Activated CD4-positive, alpha-beta T cell treated with anti-CD3 and anti-CD28 coated beads, Interleukin-10, Interleukin-2, amounts not matched to agents 100 ng/mL and 50 ng/mL, durations not matched to agents 16 hours and 8 hours (primary cell): ENCODE measurements around the gene COL6A2.
"Not testable (repeated sequence)": the region's sequence is repeated elsewhere in the genome, so short reads cannot be mapped to it uniquely, and the experiment has no call there.

Source experiments
- DNase-seq: peaks from one replicate; pipeline ENCODE4 v3.0.0-alpha.2; 2020

Gene COL6A2

DNA sequence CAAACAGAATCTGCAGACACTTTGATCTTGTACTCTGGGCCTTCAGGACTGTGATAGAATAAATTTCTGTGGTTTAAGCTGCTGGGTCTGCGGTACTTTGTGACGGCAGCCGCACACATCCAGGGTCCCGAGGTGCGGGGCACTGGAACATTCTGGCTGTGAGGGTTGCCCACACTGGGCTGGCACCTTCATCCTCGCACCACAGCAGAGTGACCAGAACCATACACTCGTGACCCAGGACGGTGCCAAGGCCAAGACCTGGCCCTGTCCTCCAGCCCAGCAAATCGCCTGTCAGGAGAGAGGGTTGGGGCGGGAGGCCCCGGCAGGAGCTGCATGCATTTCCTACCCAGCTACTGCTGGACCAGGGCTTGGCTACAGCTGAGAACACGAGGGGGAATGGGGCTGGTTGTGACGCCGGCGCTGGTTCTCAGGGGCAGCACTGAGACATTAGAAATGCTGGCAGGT, 60.1 kb downstream of the COL6A2 start:
- DNase-seq, result no peak

DNA sequence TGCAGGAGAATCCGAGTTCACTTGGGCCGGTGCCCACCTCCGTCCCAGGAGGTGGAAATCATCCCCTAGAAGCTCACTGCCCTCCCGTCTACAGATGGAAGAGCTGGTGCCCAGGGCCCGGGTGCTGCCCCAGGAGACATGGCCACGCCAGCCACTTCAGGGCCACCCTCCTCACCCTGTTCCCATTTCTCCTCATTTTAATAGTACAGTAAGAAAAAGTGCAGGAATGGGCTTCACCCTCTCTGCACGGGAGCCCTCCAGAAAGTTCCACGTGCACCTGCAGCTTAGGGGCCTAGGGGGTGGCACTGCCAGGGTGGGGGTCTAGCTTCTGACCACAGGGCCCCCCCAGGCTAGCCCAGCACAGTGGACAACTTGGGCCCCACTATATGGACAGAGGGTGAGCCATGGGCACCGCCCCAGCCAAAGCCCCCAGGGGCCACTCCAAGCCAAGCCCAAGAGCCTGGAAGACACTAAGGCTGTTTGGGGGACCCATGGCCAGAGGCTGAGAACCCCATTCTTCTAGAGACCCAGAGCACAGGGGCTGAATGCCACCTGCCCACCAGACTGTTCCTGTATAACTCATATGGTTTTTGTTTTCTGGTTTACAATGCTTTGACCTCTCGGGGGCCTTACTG, 60.9 kb downstream of the COL6A2 start:
- no peak for DNase-seq

DNA sequence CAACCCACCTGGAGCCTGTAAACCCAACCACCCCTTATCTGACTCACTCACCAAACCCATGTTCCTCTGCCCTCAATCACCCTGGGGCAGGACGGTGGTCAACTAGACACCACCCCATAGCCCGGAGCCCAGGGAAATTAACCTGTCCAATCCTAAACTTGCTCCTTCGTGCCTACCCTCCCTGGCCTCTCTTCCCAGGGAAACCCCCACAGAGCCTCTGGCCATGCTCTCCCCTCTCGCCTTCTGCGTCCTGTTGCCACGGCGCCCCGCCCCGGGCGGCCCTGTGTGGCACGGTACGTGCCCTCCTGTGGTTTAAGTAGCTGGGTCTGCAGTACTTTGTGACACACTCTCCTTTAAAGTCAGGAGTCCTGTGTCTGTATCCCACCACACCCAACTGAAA, 61.5 kb downstream of the COL6A2 start:
- no peak for DNase-seq

DNA sequence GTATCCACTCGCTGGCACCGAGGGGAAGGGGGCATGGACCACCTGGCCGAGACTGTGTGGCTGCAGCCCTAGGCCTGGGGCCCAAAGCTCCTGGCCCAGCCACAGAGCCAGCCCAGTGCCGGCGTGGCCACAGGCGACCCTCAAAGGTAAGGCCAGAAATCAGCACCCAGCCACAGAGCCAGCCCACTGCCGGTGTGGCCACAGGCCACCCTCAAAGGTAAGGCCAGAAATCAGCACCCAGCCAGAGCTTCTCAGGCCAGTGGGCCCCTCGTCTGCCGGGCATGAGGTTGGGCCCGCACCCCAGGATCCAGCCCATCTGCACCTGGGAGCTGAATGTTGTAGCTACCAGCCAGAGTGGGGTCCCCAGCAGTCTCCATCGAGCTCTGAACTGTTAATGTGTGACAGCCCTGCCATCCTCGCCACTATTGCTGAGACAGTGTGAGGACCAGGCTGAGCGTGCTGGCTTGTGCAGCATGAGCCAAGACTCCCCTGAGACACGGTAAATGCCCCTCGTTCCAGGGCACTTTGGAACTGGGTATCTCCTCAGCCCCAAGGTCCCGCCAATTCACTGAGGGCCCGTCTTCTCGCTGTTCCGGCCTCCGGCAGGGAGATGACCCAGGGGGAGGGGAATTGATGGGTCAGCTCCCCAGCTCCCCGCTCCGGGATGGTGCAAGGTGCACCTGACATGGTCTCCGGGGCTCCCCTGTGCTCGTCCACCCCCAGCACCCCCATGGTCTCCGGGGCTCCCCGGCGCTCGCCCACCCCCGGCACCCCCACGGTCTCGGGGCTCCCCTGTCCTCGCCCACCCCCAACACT, 62.1 kb downstream of the COL6A2 start:
- DNase-seq, result no peak

DNA sequence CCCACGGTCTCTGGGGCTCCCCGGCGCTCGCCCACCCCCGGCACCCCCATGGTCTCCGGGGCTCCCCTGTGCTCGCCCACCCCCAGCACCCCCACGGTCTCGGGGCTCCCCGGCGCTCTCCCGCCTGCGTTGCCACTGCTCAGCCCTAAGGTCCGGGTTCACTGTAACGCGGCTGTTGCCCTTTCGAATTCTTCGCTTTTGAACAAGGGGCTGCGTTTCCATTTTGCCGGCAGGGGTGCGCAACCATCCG, 62.7 kb downstream of the COL6A2 start:
- DNase-seq, result no peak

DNA sequence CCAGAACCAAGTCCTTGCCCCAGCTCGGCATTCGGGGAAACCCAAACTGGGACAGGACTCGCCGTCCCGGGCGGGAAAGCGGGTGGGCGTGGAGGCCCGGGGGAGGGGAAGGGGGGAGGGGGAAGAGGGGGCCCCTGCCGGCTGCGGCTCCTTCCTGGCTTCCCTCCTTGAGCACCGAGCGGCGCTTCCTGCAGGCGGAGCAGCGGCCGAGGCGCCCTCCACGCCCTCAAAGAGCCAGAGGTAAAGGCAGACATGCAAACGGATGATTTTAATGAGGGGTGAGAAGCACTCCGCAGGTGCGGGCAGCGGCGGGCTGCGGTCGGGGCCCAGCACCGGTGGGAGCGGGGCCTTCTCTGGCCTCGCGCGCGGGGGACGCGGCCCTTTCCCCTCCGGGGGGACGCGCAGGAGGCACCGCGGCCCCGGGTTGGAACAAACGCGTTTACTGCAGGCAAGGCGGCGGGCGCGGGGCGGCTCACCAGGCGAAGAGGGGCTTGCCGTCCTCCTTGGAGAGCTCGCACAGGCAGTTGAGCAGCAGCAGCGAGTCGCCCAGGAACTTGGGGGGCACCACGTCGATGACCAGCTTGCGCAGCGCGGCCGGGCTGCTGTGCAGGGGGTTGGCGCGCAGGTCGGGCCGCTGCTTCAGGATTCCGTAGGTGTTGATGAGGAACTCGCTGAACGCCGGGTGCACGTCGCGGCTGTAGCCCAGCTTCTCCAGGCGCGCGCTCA, 63.2 kb downstream of the COL6A2 start:
- no peak for DNase-seq

DNA sequence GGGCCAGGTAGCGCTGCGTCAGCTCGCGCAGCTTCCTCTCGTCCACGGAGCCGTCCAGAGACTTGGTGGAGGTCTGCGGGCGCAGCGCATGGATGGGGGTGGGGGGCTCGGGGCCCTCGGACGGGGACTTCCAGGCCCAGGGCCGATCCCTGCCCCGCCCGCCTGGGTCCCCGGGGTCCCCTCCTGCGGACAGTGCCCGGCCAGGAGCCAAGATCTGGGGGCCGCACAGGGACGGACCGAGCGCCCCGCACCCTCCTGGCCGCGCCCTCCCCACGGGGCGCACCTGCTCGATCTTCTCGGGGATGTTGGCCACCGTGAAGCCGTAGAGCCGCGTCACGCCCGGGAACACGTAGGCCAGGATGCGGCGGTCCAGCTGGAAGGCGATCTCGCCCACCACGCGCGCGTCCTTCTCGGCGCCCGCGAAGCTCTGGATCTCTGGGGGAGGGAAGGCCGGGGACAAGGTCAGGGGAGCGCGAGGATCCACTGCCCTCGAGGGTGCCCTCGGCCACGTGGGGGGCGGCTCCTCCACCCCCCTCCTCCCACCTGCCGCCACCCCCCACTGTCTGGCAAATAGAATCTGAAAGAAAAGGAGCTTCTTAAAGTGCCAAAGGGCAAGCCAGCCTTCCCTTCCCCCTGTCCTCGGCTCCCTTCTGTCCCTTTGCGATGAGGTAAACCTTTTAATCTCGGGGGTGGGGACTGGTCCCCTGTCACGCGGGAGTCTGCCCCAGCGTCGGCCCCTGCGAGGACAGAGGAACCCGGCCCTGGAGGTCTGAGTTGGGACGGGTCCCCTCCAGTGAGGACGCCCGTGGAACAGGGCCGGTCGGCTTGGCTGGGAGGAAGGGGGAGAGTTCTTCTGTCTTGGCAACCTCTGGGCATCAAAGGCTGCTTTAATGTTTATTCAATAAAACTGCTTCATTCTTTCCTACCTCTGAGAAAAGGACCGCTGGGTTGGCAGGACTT, 64.0 kb downstream of the COL6A2 start:
- no peak for DNase-seq

DNA sequence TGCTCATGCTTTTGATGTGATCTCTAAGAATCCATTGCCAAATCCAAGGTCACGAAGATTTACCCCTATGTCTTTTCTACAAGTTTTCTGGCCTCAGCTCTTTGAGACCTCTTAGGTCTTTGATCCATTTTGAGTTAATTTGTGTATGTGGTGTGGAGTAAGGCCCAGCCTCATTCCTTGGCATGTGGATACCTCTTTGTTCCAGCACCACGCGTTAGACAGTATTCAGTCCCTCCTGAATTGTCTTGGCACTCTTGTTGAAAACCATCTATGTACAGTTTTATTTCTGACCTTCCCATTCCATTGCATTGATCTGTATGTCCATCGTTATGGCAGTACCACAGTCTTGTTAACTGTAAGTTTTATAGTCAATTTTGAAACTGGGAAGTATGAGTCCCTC, 65.5 kb downstream of the COL6A2 start:
- no peak for DNase-seq

DNA sequence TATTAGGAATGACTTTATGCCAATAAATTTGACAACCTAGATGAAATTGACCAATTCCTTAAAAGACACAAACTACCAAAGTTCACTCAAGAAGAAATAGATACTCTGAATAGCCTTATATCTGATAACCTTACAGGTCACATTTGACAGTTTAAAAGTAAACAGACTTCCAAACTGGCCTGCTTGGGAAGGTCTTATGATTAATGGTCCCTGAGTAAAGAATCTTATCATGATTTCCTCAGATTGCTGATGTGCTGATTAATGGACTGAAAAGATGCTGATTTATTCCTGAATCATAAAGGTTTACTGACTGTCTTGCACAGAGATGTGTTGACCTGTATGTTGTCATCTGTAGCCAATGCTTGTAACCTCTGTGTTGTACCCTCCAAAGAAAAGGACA, 67.2 kb downstream of the COL6A2 start:
- no peak for DNase-seq

DNA sequence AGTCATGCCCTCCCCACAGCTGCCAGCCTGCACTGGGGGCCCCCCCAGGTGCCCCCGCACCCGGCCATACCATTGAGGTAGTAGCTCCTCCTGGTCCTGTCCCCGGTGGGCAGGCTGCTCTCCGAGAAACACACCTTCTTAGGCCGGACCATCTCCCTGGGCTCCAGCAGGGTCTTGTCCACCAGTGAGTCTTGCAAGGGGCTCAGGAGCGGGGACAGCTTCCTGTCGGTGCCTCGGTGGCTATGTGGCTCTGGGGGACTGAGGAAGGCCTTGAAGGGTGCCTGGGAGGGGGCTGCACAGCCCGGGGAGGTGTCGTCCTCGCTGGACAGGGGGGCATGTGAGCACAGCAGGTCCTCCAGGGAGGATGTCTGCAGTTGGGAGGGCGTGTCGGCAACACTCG, 70.3 kb downstream of the COL6A2 start:
- DNase-seq, result no peak

DNA sequence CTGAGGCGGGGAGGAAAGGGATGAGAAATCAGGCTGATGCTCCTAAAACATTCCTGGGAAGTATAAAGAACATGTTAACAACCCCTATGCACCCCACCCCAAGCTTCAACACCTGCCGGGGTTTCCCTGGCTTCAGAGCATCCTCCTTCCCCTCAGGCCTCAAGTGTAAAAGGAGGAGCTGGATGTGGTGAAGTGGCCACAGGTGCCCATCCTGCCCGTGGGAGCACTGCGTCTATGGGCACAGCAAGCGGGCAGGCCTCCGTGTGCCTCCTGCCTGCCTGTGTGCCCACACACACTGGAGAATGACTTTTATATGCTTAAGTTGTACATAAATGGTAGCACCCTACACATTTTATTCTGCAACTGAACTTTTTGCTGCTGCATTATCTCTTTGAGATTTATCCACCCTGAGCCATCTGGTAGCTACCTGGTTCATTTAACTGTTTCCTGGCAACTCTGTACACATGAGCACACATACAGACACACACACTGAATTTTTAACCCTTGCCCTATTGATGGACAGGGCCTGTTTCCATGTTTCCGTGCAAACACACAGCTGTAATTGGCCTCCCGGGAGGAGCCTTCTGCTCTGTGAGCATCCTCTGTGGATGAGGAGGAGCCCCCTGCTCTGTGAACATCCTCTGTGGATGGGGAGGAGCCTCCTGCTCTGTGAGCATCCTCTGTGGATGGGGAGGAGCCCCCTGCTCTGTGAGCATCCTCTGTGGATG, 70.9 kb downstream of the COL6A2 start:
- DNase-seq, result no peak

DNA sequence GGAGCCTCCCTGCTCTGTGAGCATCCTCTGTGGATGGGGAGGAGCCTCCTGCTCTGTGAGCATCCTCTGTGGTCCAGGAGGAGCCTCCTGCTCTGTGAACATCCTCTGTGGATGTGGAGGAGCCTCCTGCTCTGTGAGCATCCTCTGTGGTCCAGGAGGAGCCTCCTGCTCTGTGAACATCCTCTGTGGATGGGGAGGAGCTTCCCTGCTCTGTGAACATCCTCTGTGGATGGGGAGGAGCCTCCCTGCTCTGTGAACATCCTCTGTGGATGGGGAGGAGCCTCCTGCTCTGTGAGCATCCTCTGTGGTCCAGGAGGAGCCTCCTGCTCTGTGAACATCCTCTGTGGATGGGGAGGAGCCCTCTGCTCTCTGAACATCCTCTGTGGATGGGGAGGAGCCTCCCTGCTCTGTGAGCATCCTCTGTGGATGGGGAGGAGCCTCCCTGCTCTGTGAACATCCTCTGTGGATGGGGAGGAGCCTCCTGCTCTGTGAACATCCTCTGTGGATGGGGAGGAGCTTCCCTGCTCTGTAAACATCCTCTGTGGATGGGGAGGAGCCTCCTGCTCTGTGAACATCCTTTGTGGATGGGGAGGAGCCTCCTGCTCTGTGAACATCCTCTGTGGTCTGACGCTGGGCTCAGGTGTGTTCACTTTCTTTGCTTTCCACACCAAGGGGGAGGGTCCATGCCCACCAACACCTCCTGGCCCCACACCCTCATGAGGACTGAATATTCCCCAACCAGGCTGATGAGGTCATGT, 72.7 kb downstream of the COL6A2 start:
- DNase-seq, result not testable (repeated sequence)

DNA sequence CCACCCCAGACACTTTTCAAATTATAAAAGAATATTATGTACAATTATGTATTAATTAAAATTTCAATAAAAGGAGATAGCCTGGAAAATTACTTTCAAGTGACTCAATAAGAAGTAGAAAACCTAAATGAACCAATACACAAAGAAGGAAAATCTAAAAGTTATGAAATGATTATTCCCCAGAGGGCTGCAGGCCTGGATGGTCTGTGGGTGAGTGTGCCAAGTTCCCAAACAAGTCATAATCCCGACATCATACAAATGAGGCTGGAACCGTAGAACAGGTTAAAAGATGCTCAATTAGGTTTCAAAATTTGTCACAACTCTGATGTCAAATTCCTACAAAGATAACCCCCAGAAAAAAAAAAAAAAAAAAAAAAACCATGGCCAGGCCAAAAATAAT, 73.7 kb downstream of the COL6A2 start:
- DNase-seq, result no peak

DNA sequence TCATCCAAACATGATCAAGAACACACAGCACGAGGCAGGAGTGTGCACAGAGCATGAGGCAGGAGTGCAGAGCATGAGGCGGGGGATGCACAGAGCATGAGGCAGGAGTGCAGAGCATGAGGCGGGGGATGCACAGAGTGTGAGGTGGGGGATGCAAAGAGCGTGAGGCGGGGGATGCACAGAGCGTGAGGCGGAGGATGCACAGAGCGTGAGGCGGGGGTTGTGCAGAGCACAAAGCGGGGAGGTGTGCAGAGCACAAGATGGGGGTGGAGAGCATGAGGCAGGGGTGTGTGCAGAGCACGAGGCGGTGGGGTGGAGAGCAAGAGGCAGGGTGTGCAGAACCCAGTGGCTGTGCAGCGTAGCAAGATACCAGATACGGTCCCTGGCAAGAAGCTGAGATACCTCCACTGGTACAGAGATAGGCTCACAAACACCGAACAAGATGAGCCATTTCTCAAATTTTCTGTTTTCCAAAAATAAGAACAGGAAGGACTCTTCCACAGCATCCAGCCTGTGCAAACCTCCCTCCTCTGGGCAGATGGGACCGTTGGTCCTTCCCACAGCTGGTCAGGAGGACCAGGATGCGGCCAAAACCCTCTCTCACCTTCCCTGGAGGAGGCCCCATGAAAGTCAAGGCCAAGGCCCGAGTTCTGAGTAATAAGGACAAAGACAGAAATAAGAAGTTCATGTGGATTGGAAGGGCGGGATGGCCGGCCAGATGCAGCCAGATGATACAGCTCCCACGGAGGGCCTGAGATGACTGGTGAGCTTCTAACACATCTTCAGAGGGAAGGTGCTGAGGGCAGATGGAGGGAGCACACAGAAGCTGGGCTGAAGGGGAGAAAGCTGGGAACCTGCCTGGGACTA, 74.3 kb downstream of the COL6A2 start:
- DNase-seq, result no peak

DNA sequence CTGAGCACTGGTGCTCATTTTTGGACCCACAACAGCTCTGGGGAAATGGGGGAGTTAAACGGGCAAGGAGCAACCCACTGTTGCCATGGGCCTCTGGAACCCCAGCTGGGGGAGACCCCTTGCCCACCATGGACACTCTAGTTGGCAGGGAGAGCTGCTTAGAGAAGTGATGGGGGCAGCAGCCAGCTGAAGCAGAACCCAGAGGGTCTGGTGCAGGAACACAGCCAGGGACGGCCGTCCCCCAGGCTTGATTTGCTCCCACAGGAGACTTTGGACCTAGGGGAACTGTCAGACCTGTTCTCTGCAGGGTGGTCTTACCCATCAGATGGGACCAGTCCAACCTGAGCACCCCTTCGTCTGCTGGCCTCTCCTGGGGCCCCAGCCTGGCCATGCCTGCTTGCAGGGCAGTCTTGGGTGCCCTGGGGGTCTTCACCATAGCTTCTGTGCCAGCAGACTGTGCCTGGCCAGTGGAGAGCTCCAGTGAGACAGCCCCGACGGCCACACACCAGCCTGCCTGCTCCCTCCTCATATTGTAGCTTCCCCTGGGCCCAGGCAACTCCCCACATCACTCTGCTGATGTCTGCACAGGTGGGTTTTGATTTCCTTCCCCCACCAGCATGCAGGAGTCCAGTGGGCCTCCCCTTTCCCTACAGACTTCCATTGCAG, 75.1 kb downstream of the COL6A2 start:
- DNase-seq, result no peak

DNA sequence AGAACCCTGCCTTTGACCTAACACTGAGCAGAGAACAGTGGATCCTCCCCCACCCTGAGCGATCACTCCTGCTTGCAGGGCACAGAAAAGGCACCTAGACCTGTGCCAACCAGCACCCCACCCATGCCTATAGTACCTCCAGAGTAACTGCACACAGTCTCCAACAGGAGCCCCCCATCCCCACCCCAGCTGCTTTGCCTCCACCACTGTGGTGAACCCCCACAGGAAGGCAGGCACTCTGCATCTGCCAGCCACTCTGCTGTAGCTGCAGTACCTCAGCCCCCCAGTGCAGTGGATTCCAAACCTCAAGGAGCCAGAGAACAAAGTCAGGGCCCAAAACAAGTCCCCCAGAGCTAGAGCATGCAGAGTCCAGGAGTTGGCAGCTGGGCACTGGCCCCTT, 75.7 kb downstream of the COL6A2 start:
- DNase-seq, result no peak

DNA sequence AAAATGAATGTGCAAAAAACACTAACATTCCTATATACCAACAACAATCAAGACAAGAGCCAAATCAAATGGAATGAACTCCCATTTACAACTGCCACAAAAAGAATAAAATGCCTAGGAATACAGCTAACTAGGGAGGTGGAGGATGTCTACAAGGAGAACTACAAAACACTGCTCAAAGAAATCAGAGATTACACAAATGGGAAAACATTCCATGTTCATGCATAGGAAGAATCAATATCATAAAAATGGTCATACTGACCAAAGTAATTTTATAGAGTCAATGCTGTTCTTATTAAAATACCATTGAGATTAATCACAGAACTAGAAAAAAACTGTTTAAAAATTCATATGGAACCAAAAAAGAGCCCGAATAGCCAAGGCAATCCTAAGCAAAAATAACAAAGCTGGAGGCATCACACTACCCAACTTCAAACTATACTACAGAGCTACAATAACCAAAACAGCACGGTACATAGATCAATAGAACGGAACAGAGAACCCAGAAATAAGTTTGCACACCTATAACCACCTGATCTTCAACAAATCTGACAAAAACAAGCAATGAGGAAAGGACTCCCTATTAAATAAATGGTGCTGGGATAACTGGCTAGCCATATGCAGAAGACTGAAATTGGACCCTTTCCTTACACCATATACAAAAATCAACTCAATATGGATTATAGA, 78.7 kb downstream of the COL6A2 start:
- not testable (repeated sequence) for DNase-seq

DNA sequence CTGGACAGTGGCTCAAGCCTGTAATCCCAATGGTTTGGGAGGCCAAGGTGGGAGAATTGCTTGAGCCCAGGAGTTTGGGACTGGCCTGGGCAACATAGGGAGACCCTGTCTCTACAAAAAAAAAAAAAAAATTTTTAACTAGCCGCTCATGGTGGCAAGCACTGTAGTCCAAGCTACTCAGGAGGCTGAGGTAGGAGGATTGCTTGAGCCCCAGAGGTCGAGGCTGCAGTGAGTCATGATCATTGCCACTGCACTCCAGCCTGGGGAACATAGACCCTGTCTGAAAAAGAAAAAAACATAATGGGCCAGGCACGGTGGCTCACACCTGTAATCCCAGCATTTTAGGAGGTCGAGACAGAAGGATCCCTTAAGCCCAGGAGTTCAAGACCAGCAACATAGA, 81.0 kb downstream of the COL6A2 start:
- no peak for DNase-seq
